Activated effector memory CD4-positive, alpha-beta T cell treated with Interleukin-2 at 50 U/mL for 16 hours (primary cell): Measurements from ENCODE around the gene INAFM2.

Experiments
- DNase-seq: peaks from one replicate; pipeline ENCODE4 v3.0.0-alpha.2; 2020

The INAFM2 gene

DNA sequence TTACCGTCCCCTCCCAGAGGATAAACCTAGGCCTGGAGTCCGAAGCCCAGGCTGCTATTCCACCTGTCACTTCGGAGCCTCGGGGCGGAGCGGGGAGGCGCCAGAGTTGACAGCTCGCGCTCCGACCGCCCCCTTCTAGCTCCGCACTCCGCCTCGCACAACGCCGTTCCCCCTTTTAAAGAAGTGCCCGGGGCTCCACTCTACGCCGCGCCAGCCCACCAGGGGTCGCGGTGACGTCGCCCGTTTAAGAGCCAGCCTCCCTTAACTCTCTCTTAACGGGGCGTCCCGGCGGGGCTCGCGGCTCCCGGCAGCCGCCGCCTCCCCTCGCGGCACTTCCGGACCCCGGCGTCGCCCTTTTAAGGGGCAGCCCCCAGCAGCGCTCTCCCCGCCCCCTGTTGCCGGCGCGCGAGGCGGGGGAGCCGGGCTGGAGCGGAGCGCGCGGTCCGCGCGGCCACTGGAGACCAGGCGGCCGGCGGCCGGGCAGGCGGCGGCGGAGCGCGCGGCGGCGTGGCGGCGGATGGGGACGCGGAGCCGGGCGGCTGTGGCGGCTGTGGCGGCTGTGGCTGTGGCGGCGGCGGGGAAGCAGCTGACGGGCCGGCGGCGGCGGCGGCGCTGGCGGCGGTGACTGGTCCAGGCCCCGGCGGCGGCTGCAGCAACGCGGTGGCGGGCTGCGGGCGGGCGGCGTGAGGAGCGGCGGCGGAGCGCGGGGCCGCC, at the start of gene INAFM2:
TSS of gene INAFM2 (plus strand) at position 454 of the 714 bp plus-strand sequence. CDS start 364 bp downstream, outside the sequence.
- peak; percentile 84 for DNase-seq

DNA sequence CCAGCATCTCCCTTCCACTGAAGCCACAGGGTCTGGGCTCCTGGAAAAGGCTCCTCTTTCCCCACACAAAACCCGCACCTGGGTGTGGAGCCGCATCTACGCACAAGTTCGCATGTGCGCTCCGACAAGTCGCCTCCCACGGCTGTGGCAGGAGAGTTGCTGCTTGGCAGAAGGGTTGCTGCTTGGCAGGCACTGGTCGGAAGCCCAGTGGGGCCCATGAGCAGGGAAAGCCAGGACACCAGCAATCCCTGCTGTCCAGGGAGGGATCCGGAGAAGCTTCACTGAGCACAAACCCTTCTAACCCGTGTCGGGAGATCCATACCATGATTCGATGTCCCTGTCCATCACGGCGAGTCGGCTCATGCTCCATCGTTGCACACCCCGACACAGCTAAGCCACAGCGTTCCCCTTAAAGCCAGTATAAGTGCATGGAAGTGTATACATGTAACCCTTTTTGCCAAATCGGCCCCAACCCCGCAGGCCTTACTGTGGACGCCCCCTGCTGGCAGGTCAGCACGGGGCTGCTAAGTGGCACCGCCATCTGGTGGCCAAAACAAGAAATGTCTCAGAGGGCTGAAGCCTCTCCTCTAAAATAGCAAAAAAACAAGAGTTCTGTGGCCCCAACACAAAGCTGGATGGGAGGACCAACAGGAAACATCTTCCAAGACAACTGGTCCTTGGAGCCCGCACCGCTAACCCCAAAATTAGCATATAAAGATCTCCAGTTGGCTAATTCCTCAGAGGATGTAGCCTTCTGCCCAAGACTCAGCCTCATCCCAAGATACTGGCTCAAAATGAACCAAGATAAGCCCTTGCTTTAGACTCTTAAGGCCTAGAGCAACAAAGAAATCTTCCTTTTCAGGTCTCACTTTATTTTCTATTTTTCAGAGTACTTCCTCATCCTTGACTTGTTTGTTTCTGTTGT, 48.9 kb upstream of the INAFM2 start:
- DNase-seq = peak; percentile 82

DNA sequence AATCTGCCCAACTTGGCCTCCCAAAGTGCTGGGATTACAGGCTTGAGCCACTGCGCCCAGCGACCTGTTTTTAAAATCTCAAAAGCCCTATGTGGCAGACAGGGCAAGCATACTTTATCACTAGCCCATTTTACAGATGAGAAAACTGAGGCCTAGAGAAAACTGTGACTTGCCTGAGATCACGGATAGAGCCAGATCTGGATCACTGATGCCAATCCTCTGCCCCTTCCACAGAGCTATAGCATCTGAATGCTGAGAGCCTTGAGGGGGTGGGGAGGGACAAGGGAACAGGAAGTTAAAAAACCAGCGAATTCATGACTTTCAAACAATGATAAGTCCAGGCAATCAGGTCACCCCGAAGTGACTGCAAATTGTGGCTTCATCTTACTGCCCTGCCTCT, 48.0 kb upstream of the INAFM2 start:
- no peak for DNase-seq

DNA sequence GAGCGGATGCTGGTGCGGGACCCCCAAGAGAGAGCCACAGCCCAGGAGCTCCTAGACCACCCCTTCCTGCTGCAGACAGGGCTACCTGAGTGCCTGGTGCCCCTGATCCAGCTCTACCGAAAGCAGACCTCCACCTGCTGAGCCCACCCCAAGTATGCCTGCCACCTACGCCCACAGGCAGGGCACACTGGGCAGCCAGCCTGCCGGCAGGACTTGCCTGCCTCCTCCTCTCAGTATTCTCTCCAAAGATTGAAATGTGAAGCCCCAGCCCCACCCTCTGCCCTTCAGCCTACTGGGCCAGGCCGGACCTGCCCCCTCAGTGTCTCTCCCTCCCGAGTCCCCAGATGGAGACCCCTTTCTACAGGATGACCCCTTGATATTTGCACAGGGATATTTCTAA, 47.5 kb upstream of the INAFM2 start:
- no peak for DNase-seq

DNA sequence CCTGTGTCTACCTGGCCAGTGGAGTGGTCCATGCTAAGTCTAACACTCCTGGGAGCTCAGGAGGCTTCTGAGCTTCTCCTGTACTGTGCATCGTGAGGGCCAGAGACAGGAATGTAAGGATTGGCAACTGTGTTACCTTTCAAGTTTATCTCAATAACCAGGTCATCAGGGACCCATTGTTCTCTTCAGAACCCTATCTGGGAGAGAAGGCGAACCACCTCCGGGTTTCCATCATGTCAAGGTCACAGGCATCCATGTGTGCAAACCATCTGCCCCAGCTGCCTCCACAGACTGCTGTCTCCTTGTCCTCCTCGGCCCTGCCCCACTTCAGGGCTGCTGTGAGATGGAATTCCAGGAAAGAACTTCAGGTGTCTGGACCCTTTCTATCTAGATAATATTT, 46.6 kb upstream of the INAFM2 start:
- no peak for DNase-seq

DNA sequence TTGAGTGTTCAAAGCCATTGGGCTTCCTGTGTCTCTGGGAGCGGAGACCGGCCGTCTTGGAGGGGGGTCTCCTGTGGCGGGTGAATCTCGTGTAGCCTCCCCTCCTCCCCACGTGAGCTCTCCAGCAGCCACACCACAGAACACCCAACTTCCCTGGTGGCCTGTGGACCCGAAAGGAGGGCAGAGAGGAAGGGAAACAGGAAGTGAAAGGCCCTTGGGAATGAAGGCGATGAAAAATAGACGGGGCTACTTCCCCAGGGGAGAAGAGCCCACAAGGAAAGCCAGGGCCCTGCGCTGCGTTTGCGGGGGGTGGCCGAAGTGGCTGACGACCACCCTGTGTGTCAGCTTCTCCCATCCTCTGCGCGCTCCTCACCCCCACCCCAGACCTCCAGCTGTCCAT, 46.0 kb upstream of the INAFM2 start:
- no peak for DNase-seq

DNA sequence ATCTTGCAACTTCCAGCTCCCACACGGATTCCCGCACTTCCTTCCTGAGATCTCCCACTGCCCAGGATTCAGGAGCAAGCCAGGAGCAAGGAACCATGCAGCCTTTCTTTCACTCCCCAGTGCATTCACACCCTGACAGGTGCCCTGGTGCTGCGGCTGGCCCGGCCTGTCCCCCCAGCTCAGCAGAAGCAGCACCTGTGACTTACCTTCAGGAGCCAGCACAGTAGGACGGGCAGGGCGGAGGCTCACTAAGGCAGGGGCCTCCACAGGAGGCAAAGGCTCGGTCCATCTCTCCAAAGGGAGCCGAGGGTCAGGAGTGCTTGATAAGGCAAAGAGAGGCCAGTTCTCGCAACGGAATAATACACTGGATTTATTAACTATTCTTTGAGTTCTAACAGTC, 45.5 kb upstream of the INAFM2 start:
- DNase-seq = no peak

DNA sequence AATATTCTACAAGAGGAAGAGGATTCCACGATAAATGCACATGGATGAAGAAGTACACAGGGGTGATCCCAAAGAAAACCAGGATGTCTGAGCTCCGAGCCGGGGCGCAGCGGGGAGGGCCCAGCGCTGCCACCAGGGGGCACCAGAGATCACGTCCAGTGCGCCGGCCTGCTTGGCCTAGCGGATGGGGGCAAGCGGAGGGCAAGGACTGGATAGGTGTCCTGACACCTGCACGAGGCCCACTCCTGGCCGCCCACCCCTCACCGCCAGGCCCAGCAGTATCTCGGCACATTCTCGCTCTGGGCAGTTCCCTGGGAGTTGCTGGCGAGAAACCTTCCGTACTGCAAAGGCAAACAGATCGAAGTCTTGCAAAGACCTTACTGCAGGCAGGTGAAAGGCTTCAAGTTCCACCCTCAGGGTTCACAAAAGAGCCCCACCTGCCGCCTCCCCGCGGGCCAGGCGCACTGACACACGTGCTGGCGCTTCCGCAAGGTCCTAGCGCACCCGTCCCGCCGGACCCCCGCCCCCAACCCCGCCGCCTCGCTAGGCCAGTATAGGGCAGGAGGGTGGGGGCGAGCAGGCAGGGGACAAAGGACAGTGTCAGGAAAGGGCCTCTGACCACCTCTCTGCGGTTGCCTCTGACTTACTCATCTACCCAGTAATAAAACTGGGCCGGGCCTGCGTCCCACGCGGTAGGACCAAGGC, 43.9 kb upstream of the INAFM2 start:
- DNase-seq = peak; percentile 42

DNA sequence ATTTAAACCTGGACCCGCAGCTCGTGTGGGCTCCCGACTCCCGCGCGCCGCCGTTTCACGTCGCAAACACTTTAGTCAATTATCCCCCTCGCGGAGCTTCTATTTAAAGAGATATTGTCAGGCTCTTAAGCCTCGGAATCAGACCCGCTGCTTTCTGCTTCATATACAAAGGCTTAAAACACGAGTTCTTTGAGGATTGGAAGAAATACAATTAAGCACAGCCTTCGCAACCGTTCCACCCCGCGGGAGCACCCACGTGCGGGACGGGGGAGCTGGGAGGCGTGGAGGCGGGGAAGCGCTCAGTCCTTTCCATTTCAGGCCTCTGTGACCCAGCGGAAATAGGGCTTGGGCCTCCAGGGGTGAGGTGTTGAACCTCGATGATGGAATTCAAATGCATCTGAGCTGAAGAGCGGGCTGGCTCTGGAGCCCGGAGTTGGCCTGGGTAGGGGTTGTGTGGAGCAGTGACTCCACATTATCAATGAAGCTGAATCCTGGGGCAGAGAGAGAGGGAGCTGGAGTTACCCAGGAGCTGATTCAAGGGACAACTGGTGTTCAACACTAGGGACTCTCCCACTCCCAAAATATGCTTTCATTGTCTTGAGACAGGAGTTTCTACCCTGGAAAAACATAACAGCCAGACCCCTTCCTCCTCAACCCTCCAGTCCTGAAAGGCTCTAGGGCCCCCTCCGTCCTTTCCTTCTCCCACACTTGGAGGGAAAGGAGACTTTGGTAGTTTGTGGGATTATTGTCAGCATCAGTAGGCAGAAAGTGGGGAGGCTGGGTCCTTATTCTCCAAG, 43.0 kb upstream of the INAFM2 start:
- DNase-seq = no peak

DNA sequence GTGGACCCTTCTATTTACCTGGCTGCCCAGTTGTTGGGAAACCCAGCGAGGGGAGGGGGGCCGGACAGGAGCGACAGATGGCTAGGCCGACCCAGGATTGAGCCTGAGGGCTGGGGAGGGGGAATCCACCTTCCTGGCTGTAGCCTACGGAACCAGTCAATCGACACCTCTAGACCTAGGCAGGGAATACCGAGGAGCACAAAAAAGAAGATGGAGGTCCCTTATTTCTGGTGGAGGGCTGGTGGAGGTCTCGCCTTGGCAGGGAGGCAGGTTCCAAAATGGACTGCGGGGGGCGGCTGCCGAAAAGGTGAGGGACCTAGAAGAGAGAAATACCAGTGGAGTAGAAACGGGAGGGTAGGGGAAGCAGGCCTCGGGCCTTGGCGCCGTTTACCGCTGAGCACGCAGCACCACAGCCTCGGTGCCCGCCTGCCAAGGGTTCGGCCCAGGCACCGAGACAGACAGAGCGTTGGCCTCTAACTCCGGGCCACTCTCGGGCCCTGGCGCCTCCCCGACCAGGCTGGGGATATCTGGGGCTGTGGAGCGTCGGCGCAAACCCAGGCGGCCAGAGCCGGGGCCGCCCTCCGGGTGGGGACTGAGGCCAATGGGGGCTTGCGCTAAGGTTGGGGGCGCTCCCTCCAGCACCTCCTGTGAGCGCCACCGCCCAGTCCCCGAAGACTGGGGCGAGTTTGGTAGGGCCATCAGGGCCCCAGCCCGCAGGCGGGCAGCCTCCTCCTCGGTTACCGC, 42.3 kb upstream of the INAFM2 start:
- DNase-seq = no peak

DNA sequence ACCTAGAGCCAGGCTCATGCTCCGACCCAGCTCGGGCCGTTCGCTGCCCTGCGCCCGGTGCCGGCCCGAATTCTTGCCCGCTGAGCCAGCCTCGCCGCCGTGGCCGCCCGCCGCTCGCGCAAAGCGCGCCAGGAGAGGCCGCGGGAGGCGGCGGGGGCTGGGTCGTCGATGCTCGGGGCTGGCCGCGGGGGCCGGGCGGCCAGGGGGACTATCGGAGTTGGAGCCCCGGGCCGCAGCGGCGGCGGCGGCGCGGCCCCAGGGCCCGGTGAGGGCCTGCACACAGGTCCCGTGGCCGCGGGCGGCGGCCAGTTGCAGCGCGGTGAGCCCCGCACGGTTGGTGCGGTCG, 41.7 kb upstream of the INAFM2 start:
- DNase-seq = no peak

DNA sequence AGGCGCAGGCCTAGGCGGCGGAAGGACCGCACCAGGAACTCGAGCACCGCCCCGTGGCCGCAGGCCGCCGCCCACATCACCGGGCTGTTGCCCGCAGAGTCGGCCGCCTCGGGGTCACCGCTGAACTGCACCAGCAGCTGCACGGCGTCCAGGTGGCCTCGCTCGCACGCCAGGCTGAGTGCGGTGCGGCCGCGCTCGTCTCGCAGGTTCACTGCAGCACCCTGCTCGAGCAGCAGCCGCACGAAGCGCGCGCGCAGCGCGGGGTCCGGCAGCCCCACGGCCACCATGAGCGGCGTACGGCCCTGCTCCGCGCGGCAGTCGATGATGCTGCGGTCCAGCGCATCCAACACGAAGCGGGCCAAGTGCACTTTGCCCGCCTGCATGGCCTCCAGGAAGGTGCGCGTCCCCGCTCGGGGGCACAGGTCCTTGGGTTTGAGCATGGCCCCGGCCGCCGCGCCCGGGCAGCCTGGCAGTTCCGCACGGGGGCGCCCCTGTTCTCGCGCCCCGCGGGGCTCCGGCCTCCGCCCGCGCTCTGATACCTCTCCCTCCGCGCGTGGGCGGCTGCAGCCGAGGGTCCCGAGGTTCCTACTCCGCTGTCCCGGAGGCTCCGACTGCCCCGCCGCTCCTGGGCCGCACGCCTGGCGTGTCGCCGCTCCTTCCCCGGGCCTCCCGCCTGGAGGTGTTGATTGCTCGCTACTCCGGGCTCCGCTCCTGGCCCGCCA, 41.2 kb upstream of the INAFM2 start:
- peak; percentile 49 for DNase-seq

DNA sequence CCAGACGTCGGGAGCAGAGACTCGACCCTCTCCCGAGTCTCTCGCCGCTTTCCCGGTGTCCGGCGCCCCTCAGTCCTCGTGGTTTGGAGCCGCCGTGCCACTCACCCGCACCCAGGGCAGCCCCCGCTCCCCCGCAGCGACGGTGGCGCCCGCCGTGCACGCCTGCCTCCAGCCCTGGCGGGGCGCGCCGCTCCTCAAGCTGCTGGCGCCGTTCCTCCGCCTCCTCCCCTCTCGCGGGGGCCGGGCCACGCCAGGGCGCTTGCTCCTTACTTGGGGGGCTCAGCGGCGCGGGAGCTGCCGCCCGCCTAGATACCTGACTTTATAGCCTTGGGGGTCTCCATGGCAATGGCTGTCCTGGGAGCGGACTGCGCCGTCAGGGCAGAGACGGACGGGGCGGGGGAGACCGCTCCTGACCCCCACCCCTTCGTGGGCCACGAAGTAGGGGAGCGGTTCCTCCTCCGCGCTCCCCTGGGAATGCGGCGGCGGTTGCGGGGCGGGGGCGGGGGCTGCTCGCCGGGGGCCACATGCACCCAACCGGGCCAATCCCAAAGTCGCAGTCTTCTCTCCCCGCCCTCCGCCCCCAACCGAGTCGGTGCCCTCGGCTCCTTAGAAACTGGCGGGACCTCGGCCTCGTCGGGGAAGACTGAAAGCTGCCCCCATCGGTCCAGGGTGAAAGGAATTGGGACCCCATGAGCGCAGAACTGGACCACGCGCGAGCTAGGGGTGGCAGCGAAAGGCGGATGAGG, 40.5 kb upstream of the INAFM2 start, which contains the start of gene ANKRD63:
TSS of gene ANKRD63 (minus strand) at position 196 of the 746 bp plus-strand sequence. CDS start 478 bp downstream, outside the sequence.
- peak; percentile 18 for DNase-seq

DNA sequence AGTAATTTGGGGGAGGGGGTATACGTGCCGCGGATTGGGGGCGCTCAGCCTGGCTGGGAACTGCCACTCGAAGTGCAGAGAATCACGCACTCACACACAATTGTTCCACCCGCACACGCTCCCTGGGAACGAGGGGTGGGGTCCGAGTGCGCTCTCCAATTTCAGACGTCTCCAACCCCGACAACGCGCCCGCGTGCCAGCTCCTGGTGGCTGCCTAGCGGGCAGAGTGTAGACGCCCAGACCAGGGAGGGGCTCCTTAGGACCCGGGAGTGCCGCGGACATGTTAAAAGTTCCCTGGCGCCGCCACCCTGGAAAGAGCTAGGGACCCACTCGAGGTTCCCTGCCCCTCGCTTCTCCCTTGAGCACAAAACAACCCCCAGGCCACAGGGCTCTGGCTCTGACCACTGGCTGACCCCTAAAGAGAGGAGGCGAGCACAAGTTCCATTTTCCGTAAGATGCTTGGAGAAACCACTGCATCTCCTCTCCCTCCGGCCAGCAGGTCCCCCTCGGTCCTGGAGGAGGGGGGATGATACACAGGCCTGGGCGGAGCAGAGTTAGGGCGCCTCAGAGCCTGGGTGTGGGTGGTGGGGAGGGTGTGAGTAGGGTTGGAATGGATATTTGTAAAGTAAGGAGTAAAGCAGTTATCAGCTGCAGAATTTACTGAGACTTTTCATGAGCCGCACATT, 39.7 kb upstream of the INAFM2 start:
- no peak for DNase-seq

DNA sequence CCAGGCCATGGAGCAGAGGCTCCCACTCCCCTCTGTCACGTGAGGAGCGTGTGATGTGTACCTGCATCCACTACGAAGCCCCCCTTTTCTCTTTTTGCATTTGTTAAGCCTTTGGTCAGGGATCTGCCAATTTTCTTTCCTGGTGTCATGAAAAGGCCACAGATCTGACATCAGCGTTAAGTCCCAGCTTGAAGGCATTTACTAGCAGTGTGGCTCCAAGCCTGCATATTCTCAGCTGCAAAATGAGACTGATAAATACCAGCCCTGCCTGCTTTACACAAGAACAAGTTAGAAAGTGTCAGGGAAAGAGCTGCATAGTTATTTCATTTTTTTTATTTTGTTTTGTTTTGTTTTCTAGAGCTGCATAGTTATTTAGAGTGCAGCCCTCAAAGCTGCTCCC, 38.3 kb upstream of the INAFM2 start:
- no peak for DNase-seq

DNA sequence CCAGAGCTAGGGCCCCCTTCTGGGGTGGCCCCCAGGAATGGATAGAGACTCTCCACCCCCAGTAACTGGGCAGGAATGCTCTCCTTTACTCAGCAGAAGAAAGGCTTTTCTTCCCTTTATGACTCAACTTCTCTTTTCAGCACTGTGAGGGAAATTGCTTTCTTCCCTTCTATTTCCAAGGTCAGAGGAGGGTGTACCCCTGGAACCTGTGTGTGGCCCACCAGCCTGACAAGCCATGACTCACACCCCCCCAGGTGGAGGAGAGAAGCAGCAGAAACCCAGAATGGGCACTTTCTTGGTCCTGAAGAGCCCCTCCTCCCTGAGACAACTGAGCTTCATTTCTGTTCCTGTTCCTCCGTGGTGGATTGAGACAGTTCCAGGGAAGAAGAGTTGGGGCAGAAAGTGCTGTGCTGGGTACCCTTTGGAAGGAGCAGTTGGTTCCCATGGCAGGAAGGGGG, 37.9 kb upstream of the INAFM2 start:
- DNase-seq = no peak

DNA sequence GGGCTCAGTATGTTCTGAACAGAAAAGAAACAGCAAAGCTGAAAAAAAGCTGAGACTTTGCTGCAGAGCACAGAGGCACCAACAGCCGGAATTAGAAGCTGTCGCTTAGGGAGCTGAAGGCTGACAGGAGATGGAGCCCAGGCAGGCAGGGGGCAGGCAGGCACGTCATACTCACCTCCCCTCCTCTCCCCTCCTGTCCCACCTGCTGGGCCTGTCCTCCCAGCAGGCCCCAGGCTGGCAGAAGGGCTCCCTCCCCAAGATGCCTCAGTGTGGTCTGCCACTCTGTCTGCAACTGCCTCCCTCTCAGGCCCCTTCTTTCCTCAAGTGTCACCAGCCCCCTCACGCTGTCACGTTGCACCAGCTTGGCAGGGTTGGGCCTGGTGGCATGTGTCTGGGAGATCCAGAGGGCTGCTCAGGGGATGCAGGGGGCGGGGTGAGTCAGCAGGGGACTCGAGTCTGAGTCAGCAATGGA, 37.4 kb upstream of the INAFM2 start:
- no peak for DNase-seq

DNA sequence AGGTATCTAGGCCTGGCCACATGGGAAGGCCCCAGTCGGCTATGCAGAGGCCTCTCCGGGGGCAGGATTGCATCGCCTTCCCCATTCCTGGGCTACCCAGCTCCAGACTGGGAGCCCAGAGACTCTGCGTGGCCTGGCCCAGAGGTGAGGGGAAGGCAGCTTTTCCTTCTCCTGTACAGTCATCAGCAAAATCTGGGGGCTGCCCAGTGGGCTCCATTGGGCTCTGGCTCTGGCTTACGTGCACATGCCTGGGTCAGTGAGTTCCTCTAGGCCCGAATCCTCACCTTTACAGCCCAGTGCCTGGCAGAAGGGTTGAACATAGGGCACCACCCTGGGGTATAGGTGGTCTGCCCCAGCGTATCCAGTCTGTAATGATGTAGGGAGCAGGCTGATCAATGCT, 36.7 kb upstream of the INAFM2 start:
- DNase-seq = no peak

DNA sequence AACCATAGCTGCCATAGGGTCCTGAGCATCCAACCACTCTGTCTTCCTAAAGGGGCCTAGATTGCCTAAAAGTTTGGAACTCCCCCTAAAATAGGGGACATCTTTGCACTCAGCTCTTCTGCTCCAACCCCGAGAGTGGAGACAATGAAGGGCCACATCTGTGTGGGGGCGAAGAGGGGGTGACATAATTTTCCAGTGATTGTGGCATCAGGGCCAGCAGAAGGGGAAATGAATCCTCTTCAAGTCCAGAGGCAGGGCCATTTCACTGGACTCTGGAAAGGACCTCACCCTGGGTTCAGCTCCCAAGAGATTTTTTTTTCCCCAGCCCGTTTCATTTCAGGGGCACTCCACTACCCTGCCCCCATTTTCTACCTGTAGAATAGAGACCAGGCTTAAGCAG, 36.0 kb upstream of the INAFM2 start:
- DNase-seq = no peak

DNA sequence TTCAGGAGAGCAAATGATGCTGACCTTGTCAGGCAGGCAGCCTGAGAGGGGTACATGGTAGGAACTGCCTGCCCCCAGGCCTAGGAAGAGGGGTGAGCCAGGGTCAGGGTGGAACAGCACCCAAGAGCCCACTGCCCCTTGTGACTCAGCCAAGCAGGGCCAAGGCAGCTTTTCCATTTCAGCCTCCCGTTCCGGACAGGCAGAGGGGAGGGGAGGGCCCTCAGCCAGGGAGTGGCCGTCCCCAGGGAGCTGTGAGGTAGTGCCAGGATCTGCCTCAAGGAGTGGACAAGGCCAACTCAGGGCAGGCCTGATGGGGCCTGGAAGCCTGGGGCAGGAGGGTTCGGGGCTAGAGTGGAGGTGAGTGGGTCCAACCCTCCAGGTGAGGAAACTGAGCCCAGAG, 35.5 kb upstream of the INAFM2 start:
- no peak for DNase-seq
